C4-2B (cell line): ENCODE measurements around the gene OXLD1.

ENCODE experiments used
- ZFX ChIP-seq: fragments of 450-650 bp; IDR thresholded peaks from 2 replicates; pipeline ENCODE4 v1.6.1; 2017
- TF ChIP-seq, protein P1 (sequence below): fragments of 450-650 bp; conservative IDR thresholded peaks from 2 replicates; pipeline ENCODE4 v1.5.1; 2017; ENCODE audit warnings: mild to moderate bottlenecking

DNA sequence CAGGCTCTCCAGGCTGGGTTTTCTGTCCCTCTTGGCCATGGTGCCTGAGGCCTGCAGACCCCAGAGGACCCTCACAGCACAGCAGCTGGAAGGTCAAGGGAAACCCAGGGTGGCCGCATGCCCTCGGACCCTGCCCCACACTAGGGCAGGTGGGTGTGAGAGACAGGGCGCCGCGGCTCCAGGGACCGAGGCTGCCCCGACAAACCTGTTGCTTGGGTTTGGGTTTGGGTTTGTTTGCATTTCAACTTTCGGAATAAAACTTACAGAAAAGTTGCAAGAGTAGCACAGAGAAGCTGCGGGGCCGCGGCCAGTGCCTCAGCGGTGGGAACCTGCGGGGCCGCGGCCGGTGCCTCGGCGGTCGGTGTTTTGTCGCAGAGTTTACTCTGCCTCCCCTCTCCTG is 25.2 kb upstream of the OXLD1 start:
- TF ChIP-seq, protein P1, sequence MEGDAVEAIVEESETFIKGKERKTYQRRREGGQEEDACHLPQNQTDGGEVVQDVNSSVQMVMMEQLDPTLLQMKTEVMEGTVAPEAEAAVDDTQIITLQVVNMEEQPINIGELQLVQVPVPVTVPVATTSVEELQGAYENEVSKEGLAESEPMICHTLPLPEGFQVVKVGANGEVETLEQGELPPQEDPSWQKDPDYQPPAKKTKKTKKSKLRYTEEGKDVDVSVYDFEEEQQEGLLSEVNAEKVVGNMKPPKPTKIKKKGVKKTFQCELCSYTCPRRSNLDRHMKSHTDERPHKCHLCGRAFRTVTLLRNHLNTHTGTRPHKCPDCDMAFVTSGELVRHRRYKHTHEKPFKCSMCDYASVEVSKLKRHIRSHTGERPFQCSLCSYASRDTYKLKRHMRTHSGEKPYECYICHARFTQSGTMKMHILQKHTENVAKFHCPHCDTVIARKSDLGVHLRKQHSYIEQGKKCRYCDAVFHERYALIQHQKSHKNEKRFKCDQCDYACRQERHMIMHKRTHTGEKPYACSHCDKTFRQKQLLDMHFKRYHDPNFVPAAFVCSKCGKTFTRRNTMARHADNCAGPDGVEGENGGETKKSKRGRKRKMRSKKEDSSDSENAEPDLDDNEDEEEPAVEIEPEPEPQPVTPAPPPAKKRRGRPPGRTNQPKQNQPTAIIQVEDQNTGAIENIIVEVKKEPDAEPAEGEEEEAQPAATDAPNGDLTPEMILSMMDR, result no peak
- TF ChIP-seq ZFX, result no peak
